HCT116 (cell line): Measurements from ENCODE around the gene EDDM3A.

ENCODE experiments used
- ATF3 ChIP-seq: IDR thresholded peaks from 2 replicates; pipeline ENCODE4 v1.6.1; 2012
- CEBPB ChIP-seq: IDR thresholded peaks from 2 replicates; pipeline ENCODE4 v1.6.1; 2012; ENCODE audit warnings: low read depth
- CTCF ChIP-seq, 3 experiments: fragments of 200-600 bp in 1 of 3; sonication (generic) in 1 of 3; IDR thresholded peaks in 2 of 3; conservative IDR thresholded peaks in 1 of 3; 2 replicates each; pipeline ENCODE4 v1.5.1; 2012 to 2017; ENCODE audit warnings: low read depth in 2 of 3, low read length in 2 of 3, antibody characterized with exemption in 1 of 3, borderline replicate concordance in 1 of 3, control low read depth in 1 of 3, mild to moderate bottlenecking in 1 of 3, mixed read lengths in 1 of 3, mixed run types in 1 of 3, moderate library complexity in 1 of 3; ENCODE audit not compliant: insufficient read depth in 1 of 3
- EGR1 ChIP-seq: IDR thresholded peaks from 2 replicates; pipeline ENCODE4 v1.6.1; 2012; ENCODE audit warnings: low read depth
- MAX ChIP-seq: IDR thresholded peaks from 2 replicates; pipeline ENCODE4 v1.6.1; 2012
- POLR2A ChIP-seq: IDR thresholded peaks from 2 replicates; pipeline ENCODE4 v1.7.0; 2011; ENCODE audit warnings: borderline replicate concordance; ENCODE audit not compliant: insufficient read depth, insufficient read length; ENCODE audit errors: extremely low read depth
- POLR2AphosphoS5 ChIP-seq: IDR thresholded peaks from 2 replicates; pipeline ENCODE4 v1.6.1; 2011; ENCODE audit warnings: mild to moderate bottlenecking, low read depth, low read length, moderate library complexity

GRCh38 chr14:20755037-20755436 is 9.3 kb downstream of the EDDM3A start:
- no peak for TF ChIP-seq ATF3
- TF ChIP-seq EGR1: no peak
- no peak for TF ChIP-seq CTCF (IDR thresholded peaks at IDR 0.05 in 2 of 3, conservative IDR thresholded peaks at IDR 0.05 in 1 of 3; ENCODE audit: borderline replicate concordance in 1 of 3, insufficient read depth in 1 of 3, low read depth in 2 of 3, low read length in 2 of 3)
- no peak for TF ChIP-seq MAX
- TF ChIP-seq CEBPB: no peak
- no peak for TF ChIP-seq POLR2AphosphoS5
- TF ChIP-seq POLR2A: no peak
